ENCODE results near the gene YAE1. TPM values are rescaled to one million over a fixed set of nuclear protein-coding genes. Genes with fewer than 3 reads are reported as not detected.

The YAE1 gene
- total and polyA plus RNA-seq, 2 of the 13 experiments (the other 11 are each of a cell fraction or from before 2014, with no cell fraction given): 18.7 to 28.3 TPM

DNA sequence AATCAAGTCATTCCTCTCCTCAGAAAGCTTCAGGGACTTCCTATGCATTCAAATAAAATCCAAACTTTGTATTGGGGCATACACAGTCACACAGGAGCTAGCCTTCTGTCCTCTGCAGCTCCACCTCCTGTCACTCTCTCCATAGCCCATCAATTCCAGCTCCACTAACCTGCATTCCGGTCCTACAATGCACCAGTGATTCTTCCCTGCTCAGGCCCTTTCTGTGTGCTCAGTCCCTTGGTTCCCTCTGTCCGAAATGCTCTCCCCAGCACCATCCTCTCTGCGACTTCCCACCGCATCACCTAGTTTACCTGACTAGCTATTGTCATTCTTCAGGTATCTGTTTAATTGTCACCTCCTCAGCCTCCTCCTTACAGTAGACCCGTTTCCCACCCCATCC, 26.4 kb upstream of the YAE1 start (continued):
- TF ChIP-seq ZNF646 (CRISPR knock-in tag; IDR thresholded peaks at IDR 0.05): 0 out of 2 replicates have a peak, but pooled peaks have one; percentile 28
- no peak for TF ChIP-seq ONECUT2 (CRISPR knock-in tag; IDR thresholded peaks at IDR 0.05)
- TF ChIP-seq NFATC3 (CRISPR knock-in tag; IDR thresholded peaks at IDR 0.05): no peak

DNA sequence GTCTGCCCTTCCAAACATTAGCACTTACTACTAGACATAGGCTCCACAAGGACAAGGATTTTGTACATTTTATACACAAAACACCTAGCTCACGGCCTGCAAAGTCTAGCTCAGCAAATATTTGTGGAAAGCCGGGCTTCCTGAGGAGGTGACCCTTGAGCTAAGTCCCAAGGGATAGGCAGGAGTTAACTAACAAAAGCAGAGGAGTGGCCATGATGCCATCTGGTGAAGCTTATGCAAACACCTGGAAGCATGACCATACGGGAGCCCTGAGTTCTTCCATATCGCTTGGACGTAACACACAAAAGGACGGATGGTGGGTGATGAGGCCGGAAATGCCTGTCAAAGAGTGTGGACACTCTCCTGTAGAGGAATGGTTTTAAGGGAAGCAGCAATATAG, 25.9 kb upstream of the YAE1 start:
- peak overlapping the region; percentile 63 for H3K27ac ChIP-seq (ENCODE audit: extremely low read length, insufficient read depth, low read length)
- peak; percentile 98 for FAIRE-seq
- 0 out of 2 replicates have a peak overlapping the region, but pooled peaks have one; percentile 2 for H3K9ac ChIP-seq (ENCODE audit: insufficient read depth, low read depth, low read length)
- no peaks in the 10 kb centered on the region for H4K20me1 ChIP-seq (ENCODE audit: insufficient read depth, low read length)
- intact Hi-C loops (cut with micrococcal nuclease; ENCODE audit: unreplicated experiment) (no loop called here), in situ Hi-C loops (cut with HindIII; ENCODE audit: extremely low pct_ligation_motif_present, low pct_unique_long_range_greater_than_20kb) (no loop called here)
- peaks cover 33% of the 10 kb centered on the region for H3K4me1 ChIP-seq (ENCODE audit: insufficient read depth, low read length)
- no peaks in the 10 kb centered on the region for H3K27me3 ChIP-seq (ENCODE audit: control insufficient read depth in 1 of 2, insufficient read depth in 2 of 2, low read length in 2 of 2)
- CTCF ChIA-PET (ENCODE audit: low intra/inter-chr PET ratio, low total read pairs): no interaction called here
- peak overlapping the region; percentile 24 to 56 (median 33); a peak in 3 of 6 replicates for H3K4me3 ChIP-seq (replicated peaks in 1 of 3; ENCODE audit: insufficient read depth in 1 of 3, low read depth in 2 of 3, low read length in 3 of 3)
- 0% methylated on average over 7 of the region's 7 CpGs for WGBS (ENCODE audit: low lambda C conversion rate)
- DNase-seq (ENCODE audit: low spot score): peak; percentile 83
- H3K9me3 ChIP-seq (ENCODE audit: low read length): no peaks in the 10 kb centered on the region
- no peaks in the 10 kb centered on the region for H3K36me3 ChIP-seq (replicated peaks in 1 of 2; ENCODE audit: control insufficient read depth in 1 of 2, insufficient read depth in 2 of 2, low read length in 2 of 2)
- POLR2A ChIA-PET: interaction anchor here (0.9 to 1.4 kb wide), 2 partner anchors 27 to 83 kb away, joined by 4 to 8 read pairs; partner anchors contain the start of gene RALA
- H3K79me2 ChIP-seq (ENCODE audit: insufficient read depth, low read length): no peaks in the 10 kb centered on the region
- H2AFZ ChIP-seq (ENCODE audit: low read length): peak overlapping the region; percentile 7
- peak overlapping the region; percentile 87 for H3K4me2 ChIP-seq (ENCODE audit: low read depth, low read length)
- BruUV-seq (replicated peaks): no TSS peak
- peak; percentile 90 for ATAC-seq
- TF ChIP-seq ZNF740 (CRISPR knock-in tag; IDR thresholded peaks at IDR 0.05): no peak
- peak; percentile 40; the same call in 1 of the 2 replicates for TF ChIP-seq SAP130 (CRISPR knock-in tag; IDR thresholded peaks at IDR 0.05; ENCODE audit: low read depth)
- TF ChIP-seq GATAD2A (CRISPR knock-in tag; IDR thresholded peaks at IDR 0.05): peak; percentile 73; the same call in 1 of the 2 replicates
- TF ChIP-seq MBNL3 (CRISPR knock-in tag; conservative IDR thresholded peaks at IDR 0.05): no peak
- TF ChIP-seq AHDC1 (CRISPR knock-in tag; IDR thresholded peaks at IDR 0.05; ENCODE audit: borderline replicate concordance): peak; percentile 78
- peak; percentile 89 for TF ChIP-seq HNF4A (CRISPR knock-in tag; IDR thresholded peaks at IDR 0.05)
- TF ChIP-seq SOX13 (IDR thresholded peaks at IDR 0.05): no peak
- peak in 1 of 2 experiments; percentile 46; a peak in 2 of 4 replicates for TF ChIP-seq SOX13 (CRISPR knock-in tag; conservative IDR thresholded peaks at IDR 0.05 in 1 of 2, IDR thresholded peaks at IDR 0.05 in 1 of 2)
- TF ChIP-seq DMAP1 (CRISPR knock-in tag; IDR thresholded peaks at IDR 0.05): 0 out of 2 replicates have a peak, but pooled peaks have one; percentile 31

Measured in HepG2 (cell line).